NCI-H2029 (cell line): ENCODE results near the gene TLX3.
A peak's percentile ranks its signal among the peaks of the same experiment; 100 is the strongest.

Experiments
- DNase-seq: peaks from one replicate; lab custom pipeline; 2025; lab: John Stamatoyannopoulos, UW

Gene TLX3

GRCh38 chr5:171306166-171306565 is 2.9 kb upstream of the TLX3 start:
- DNase-seq = no peak

GRCh38 chr5:171306781-171307591 is 2.1 kb upstream of the TLX3 start:
- DNase-seq = no peak

GRCh38 chr5:171307789-171308452 is 1.1 kb upstream of the TLX3 start:
- DNase-seq = no peak

DNA sequence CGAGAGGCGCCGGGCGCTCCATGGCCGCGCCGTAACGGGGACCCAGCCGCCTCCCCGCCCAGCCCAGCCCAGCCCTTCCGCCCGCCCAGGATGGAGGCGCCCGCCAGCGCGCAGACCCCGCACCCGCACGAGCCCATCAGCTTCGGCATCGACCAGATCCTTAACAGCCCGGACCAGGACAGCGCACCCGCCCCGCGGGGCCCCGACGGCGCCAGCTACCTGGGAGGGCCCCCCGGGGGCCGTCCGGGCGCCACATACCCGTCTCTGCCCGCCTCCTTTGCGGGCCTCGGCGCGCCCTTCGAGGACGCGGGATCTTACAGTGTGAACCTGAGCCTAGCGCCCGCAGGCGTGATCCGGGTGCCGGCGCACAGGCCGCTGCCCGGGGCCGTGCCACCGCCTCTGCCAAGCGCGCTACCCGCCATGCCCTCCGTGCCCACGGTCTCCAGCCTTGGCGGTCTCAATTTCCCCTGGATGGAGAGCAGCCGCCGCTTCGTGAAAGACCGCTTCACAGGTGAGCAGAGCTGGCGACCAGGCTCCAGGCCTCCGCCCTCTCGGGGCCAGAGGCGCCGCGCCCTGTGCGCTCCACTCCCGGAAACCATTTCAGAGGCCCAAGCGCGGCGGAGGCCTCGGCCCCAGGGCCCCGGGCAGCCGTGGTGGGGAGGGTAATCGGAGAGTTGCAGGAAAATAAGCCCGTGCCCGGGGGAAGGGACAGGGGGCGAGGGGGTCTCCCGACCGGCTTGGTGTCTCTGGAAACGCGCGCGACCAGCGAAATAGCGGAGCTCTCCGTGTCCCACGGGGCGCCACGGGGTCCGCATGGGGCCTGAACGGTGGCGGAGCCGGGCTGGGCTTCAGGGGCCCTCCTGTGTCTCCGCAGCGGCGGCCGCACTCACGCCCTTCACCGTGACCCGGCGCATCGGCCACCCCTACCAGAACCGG is 496 bp downstream of the TLX3 start:
- peak; percentile 20 for DNase-seq

DNA sequence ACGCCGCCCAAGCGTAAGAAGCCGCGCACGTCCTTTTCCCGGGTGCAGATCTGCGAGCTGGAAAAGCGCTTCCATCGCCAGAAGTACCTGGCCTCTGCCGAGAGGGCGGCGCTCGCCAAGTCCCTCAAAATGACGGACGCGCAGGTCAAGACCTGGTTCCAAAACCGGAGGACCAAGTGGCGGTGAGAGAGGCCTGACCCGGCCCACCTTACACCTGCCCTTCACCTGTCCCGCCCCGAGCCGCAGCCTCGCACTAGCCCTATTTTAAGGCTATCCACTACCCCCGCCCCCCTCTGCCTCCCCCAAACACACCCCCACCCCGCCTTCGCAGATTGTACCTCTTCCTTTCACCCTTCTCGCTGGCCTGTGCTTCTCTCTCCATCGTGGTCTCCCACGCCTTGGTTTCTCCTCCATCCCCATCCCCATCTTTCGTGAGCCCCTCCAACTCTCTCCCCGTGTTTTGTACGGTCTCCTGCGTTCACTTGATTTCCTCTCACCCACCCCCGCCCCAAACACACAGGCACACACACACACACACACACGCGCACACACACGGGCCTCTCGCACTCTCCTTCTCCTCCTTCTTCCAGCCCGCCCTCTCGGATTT is 1.3 kb downstream of the TLX3 start:
- peak; percentile 64 for DNase-seq

DNA sequence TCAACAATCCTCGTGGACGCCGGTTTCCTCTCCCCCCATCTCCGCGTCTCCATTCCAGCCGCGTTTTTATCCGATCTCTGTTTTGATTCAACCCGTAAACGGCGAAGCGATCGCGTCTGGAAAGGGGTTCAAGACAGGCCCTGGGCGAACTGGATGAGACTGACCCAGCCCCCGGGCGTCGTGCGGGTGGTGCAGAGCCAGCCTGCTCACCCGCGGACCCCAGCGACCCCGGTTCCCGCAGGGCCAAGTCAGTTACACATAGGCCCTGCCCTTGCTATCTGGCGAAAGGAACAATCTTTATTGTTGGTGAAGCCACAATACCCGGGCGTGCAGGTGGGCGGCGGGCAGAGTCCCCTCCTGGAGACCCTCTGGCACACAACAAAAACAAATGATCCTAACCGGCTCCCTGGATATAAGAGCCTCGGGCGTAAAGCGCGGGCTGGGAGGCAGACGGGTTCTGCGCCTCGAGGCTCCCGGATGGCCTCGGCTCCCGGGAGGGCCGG is 1.8 kb downstream of the TLX3 start:
- DNase-seq = no peak

DNA sequence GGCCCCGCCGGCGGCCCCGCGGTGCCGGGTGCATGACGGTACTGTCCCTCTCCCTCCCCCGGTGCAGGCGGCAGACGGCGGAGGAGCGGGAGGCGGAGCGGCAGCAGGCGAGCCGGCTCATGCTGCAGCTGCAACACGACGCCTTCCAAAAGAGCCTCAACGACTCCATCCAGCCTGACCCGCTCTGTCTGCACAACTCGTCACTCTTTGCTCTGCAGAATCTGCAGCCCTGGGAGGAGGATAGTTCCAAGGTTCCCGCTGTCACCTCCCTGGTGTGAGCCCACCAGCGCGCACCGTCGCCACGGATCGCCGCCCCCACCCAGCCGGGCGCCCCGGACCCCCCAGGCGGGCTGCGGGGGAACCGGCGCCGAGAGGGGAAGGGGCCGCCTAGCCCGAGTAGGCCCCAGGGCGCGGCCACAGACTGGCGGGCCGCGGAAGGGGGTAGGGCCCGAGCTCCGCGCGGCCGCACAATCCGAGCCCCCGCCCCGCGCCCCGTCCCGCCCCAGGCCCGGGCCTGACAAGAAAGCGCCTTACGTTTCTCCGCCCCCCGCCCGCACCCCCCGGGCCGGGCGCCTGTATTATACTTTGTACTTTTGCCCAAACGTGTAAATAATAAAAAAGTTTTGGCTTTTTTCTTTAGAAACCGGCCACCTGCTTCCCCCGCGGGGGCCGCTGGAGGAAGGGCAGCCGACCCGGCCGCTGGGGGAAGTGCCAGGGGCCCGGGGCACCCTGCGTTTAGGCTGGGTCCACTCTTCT is 2.5 kb downstream of the TLX3 start:
- DNase-seq = no peak

GRCh38 chr5:171312129-171312974 is 3.3 kb downstream of the TLX3 start:
- DNase-seq = no peak

- no peak for DNase-seq
Observed at GRCh38 chr5:171313481-171314206, 4.6 kb downstream of the TLX3 start.

GRCh38 chr5:171314728-171315385 is 5.8 kb downstream of the TLX3 start:
- DNase-seq = no peak

- no peak for DNase-seq
Observed at GRCh38 chr5:171315386-171315891, 6.4 kb downstream of the TLX3 start.

- DNase-seq = no peak
Observed at GRCh38 chr5:171315925-171316257, 6.8 kb downstream of the TLX3 start.

- no peak for DNase-seq
Observed at GRCh38 chr5:171316258-171317121, 7.4 kb downstream of the TLX3 start.

GRCh38 chr5:171317230-171317629 is 8.2 kb downstream of the TLX3 start:
- no peak for DNase-seq

- DNase-seq = no peak
Observed at GRCh38 chr5:171318026-171318425, 9.0 kb downstream of the TLX3 start.

DNA sequence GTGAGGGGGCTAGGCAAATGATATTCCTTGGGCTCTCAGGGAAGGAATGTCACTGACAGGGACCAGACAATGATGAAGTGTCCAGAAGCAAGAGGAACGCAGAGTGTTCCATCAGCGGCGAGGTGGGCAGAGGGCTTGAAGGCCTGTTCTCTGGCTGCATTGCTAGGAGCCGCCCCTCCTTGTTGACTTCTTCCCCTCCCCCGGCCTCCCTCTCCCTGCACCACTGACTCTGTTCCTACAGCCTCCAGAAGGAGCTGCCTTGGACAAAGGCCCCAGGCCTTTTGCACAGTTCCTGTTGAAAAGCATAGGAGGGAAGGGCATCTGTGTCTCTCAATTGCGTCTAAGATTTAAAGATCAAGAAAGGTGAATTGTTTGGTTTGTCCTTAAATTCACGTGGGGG is 12.4 kb downstream of the TLX3 start:
- DNase-seq = no peak

DNA sequence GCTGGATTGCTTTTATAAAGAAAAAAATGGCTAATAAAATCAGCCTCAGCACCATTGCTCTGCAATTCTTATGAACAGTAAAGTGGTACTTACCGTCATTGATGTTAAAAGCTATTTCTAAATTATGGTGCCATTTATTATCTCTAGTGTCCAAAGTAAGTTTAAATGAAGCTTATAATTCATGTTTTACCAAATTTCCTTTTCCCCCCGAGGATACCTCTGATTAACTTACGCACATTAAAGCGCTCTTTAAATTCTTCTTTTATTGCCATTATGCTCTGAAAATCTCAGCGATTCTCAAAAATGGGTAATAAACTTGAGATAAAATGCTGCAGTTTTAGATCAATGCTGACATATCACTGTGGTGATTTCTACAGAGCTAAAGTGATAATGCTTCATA is 13.5 kb downstream of the TLX3 start:
- no peak for DNase-seq

DNA sequence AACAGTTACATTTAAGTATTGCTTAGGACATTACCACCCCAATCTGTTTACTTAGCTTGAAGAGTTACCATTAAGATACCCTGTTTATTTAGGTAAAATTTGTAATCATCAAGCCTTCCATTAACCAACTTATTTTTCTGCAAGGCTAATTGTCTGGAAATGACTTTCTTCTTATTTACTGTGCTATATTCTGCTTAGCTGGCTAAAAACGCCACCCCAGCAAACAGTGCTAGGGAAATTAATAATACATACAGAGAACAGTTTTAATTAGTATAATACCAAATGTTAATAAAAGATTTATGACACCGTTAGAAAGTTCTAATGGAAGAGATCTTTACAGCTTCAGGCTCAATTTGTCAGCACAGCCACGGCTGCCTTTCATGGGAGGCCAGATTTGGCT is 14.0 kb downstream of the TLX3 start:
- DNase-seq = no peak
